Left ventricle myocardium inferior (tissue), 1 donor: ENCODE data around the gene ZNF101. TPM values are rescaled to one million over a fixed set of nuclear protein-coding genes. Genes with fewer than 3 reads are reported as not detected.
A peak's percentile ranks its signal among the peaks of the same experiment; 100 is the strongest.

Experiments
- DNase-seq: peaks from one replicate; pipeline ENCODE4 v3.0.0-alpha.2; 2020
- H3K27ac ChIP-seq: fragments of 200-600 bp; replicated peaks from 2 replicates; pipeline ENCODE4 v1.8.0; 2021
- H3K27me3 ChIP-seq: fragments of 200-600 bp; 2 replicates; pipeline ENCODE4 v1.8.0; 2021; ENCODE audit warnings: low read depth
- H3K36me3 ChIP-seq: fragments of 200-600 bp; 2 replicates; pipeline ENCODE4 v1.8.0; 2021
- H3K4me1 ChIP-seq: fragments of 200-600 bp; 2 replicates; pipeline ENCODE4 v1.8.0; 2021
- H3K4me3 ChIP-seq: fragments of 200-600 bp; 2 replicates; pipeline ENCODE4 v1.8.0; 2021; ENCODE audit warnings: mild to moderate bottlenecking, moderate library complexity
- H3K9me3 ChIP-seq: fragments of 200-600 bp; replicated peaks from 2 replicates; pipeline ENCODE4 v1.8.0; 2021
- CTCF ChIP-seq: fragments of 200-600 bp; IDR thresholded peaks from 2 replicates; pipeline ENCODE4 v1.8.0; 2021; ENCODE audit warnings: antibody characterized with exemption, mild to moderate bottlenecking, borderline replicate concordance
- intact Hi-C: fragments of 100-400 bp; cut with micrococcal nuclease; formaldehyde crosslinking; loops from one replicate; pipeline ENCODE4 v1.11.0; 2022
- total RNA-seq: library from RNA; stranded (reverse); fragmentation: NEBNext Ultra II Directional; extraction: Animal tissue kit (Norgen Biotek cat#: 25700); gene quantifications from one replicate; pipeline ENCODE4 v1.2.1, GENCODE V29; 2021
- donor health status: DM: no; HTN: yes; CAD: no; lungs with severe emphysema.

The ZNF101 gene
- total RNA-seq, 1 donor from 2014 or later = 4.2 TPM

GRCh38 chr19:19626516-19627472, 41.8 kb upstream of the ZNF101 start:
- Histone ChIP-seq H3K27ac (no peak overlapping the region), H3K9me3 (no peaks in the 10 kb centered on the region), H3K4me3 (peak overlapping the region; percentile 62), H3K4me1 (peaks cover 16% of the 10 kb centered on the region), H3K27me3 (peaks cover 34% of the 10 kb centered on the region), H3K36me3 (no peaks in the 10 kb centered on the region)
- no peak for TF ChIP-seq CTCF
- intact Hi-C loops = no loop called here
- no peak for DNase-seq

- intact Hi-C loops = no loop called here
- peak within 1 kb of the TSS; percentile 62 for H3K4me3 ChIP-seq
- TF ChIP-seq CTCF = no peak
- no peak within 1 kb of the TSS for H3K27ac ChIP-seq
- DNase-seq = no peak
- no peaks in the 10 kb centered on the region for H3K36me3 ChIP-seq
- H3K27me3 ChIP-seq = peaks cover 32% of the 10 kb centered on the region
- no peaks in the 10 kb centered on the region for H3K9me3 ChIP-seq
- peaks cover 16% of the 10 kb centered on the region for H3K4me1 ChIP-seq
Observed at GRCh38 chr19:19627621-19628500, 40.8 kb upstream of the ZNF101 start, which contains the start of gene LPAR2. Gene LPAR2, minus strand, starts transcription at chr19:19628220. Its CDS starts 945 bp downstream, at chr19:19627275.

GRCh38 chr19:19628501-19629134, 40.0 kb upstream of the ZNF101 start:
- Histone ChIP-seq H3K4me3 (peak overlapping the region; percentile 62), H3K27ac (no peak overlapping the region)

GRCh38 chr19:19630062-19630414, 38.6 kb upstream of the ZNF101 start:
- H3K4me1 ChIP-seq = peaks cover 16% of the 10 kb centered on the region
- no peak for TF ChIP-seq CTCF
- no peaks in the 10 kb centered on the region for H3K9me3 ChIP-seq
- intact Hi-C loops = no loop called here
- H3K4me3 ChIP-seq = no peak overlapping the region
- peaks cover 32% of the 10 kb centered on the region for H3K27me3 ChIP-seq
- peaks cover 6% of the 10 kb centered on the region for H3K36me3 ChIP-seq
- no peak overlapping the region for H3K27ac ChIP-seq
- no peak for DNase-seq

More at GRCh38 chr19:19628501-19629134, 40.0 kb upstream of the ZNF101 start:
- no peaks in the 10 kb centered on the region for H3K9me3 ChIP-seq
- intact Hi-C loops = no loop called here
- no peaks in the 10 kb centered on the region for H3K36me3 ChIP-seq
- DNase-seq = no peak
- no peak for TF ChIP-seq CTCF
- peaks cover 16% of the 10 kb centered on the region for H3K4me1 ChIP-seq
- H3K27me3 ChIP-seq = peaks cover 32% of the 10 kb centered on the region

GRCh38 chr19:19630426-19630825, 38.2 kb upstream of the ZNF101 start:
- intact Hi-C loops = no loop called here
- Histone ChIP-seq H3K27ac (no peak overlapping the region), H3K4me1 (peaks cover 16% of the 10 kb centered on the region)

More at GRCh38 chr19:19630426-19630825, 38.2 kb upstream of the ZNF101 start:
- peaks cover 8% of the 10 kb centered on the region for H3K36me3 ChIP-seq
- H3K27me3 ChIP-seq = peaks cover 32% of the 10 kb centered on the region
- no peaks in the 10 kb centered on the region for H3K9me3 ChIP-seq
- TF ChIP-seq CTCF = no peak
- no peak overlapping the region for H3K4me3 ChIP-seq
- no peak for DNase-seq
